Posterior vena cava (tissue), 2 donors: ENCODE results near the gene MTUS2. TPM values are rescaled to one million over a fixed set of nuclear protein-coding genes. Genes with fewer than 3 reads are reported as not detected.
A peak's percentile ranks its signal among the peaks of the same experiment; 100 is the strongest.

Experiments used
- DNase-seq: peaks from one replicate; pipeline ENCODE4 v3.0.0-alpha.2; 2020; ENCODE audit warnings: low spot score
- intact Hi-C, 2 donors: fragments of 100-400 bp; cut with DNase I; formaldehyde crosslinking; loops; one replicate each; pipeline versions ENCODE4 v1.14.1 to v1.14.2; 2022 to 2023
- long read RNA-seq, 2 donors: library from polyadenylated mRNA; unstranded; transcript quantifications; one replicate each; pipeline ENCODE4 v2.0.0, GENCODE V29; 2020 to 2021
- total RNA-seq, 2 donors: library from RNA; stranded (reverse); fragmentation: NEBNext Ultra II Directional; extraction: Animal tissue kit (Norgen Biotek cat#: 25700); gene quantifications; one replicate each; pipeline ENCODE4 v1.2.1, GENCODE V29; 2021
- donor health status: DM: yes; HTN: yes; CAD: no.
- donor health status: DM: yes; HTN: yes; CAD: no.

Gene MTUS2
- under 1 TPM; 0.69 to 0.71 TPM for total RNA-seq
- long read RNA-seq, donor 1, partial matches to known transcripts, result 0 of 1 reads
- long read RNA-seq, donor 1, other reads (novel, unspliced or antisense), result 0 of 1 reads
- long read RNA-seq, donor 2, transcript MTUS2-202 (9 exons, 1,793 nt), result major isoform, 6 of 7 reads
- long read RNA-seq, donor 2, partial matches to known transcripts, result 0 of 7 reads
- long read RNA-seq, donor 2, other reads (novel, unspliced or antisense), result 1 of 7 reads

DNA sequence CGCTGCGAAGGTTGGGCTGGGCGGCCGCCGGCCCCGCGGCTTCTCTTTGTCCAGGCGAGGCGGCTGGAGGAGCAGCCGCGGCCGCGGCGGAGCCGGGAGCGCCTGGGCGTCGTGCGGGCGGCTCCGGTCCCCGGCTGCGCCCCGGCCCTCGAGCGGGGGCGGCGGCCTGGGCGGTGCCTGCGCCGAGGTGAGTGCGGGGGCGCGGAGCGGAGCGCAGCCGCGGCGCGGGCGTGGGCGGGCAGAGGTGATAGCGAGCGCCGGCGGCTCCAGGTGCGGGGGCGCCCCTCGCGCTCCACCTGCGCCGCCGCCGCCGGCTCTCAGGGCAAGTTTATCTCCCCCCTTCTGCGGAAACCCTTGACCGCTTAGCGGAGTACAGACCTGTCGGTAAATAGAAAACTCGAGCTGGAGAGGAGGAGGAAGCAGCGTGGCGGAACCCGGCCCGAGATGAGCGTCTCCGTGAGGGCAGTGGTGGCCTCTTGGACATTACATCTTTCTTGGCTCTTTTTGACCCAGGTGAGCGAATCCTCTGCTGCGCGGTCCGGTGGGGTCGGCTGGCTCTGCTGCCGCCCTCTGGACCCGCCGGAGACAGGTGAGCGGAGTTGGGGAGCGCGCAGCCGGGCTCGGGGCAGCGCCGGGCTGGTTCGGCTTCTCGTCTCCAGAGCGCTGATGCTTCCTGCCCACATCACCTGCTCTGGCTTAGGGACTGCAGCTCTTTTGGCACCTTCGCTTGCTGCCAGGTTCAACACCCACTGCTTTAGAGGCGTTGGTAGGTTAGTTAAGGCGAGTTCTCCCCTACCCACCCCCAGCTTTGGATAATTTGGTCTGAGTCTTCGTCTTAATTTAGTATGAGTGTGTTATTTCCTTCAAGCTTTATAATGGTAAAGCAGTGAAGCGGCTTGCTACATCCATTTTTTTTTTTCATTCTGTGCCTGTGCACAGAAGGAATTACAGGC, at the start of gene MTUS2:
Gene MTUS2 (plus strand): TSS at position 241 of the 953 bp plus-strand sequence.
- intact Hi-C loops, result no loop called here
- DNase-seq, result no peak

DNA sequence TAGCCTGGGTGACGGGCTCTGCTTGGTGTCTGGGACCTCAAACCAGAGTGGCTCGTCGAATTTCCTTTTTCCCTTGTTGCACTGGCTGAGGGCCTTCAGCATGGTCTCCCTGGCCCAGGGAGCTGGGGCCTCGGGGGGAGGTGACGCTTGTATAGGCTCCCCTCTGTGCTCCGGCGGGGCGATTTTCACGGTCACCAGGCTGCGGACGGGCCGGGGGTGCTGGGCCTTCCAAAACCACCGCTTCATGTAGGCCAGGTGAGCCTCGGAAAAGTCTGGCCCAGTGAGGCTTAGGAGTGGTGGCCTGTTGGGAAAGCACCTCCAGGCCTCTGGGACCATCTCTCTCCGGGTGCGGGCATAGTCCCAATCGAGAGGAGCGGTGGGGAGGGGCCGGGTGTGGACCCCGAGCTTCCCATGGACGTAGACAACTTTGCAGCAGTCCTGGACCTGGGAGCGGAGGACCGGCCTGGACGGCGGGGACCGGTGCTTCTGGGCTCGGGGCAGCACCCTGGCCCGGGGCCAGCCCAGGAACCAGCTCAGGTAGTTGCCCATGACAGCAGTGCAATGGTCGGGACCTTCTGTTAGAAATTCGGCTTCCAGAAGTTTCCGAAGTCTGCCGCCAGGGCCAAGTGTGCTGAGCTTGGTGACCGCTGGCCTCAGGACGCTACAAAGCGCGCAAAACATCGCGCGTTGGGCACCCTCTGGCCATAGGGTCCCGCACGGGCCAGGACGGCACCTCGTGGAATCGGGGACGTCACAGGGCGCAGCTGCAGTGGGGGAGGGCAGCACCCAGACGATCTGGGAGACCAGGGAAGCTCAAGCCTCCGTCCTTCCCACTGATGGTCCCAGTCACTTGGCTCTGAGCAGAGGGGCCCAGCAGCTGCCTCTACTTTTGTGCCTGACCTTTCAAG, 41.6 kb upstream of the MTUS2 start:
- intact Hi-C loops, result no loop called here
- DNase-seq, result peak; percentile 81

DNA sequence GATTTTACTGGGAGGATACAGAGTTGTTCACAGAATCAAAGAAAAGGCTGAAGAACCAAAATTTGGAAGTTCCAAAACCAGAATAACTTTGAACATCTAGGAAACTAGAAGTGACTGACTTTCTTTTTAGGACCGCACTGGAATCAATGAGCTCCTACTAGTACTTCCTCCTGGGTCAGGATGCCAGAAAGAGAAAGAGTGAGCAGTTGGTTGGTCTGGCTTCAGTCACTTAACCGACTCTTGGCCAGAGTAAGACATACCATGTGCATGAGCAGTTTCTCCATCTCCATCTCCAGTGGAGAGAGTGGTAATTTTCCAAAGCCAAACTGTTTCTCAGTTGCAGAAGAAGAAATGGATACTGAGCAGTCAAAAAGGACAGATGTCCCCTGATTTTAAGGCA, 27.1 kb upstream of the MTUS2 start:
- intact Hi-C loops, result no loop called here
- no peak for DNase-seq

DNA sequence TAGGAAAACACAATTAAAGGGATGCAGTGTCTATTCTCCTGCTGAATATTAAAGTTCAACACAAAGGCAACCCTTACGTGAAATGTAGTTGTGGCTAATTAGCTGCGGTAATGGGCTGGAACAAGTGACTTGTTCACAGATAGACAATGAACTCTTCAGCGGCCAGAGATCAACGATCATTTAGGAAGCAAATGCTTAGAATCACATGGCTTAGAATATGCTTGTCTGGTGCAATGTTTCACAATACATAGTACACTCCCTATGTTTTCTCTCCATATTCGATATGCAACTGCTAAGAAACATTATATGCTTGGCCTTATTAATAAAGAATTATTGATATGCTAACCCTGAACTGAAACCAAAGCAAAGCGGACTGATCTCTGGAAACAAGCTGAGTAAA, 25.7 kb upstream of the MTUS2 start:
- DNase-seq, result no peak
- intact Hi-C loops, result no loop called here

DNA sequence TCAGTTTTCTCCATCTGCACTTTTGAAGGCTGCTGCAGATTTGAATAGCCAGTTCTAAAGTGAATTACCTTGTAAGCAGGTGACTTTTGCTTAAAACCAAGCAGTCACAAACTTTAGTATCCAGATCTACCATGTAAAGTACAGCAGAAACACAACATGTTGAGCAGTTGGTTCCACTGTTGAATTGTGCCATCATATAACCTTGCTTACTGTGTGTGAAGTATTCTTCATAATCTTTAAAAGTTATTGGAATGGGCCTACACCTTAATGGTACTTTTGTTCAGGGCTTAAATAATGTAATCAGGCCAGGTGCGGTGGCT, 23.2 kb upstream of the MTUS2 start:
- DNase-seq, result no peak
- intact Hi-C loops, result no loop called here

DNA sequence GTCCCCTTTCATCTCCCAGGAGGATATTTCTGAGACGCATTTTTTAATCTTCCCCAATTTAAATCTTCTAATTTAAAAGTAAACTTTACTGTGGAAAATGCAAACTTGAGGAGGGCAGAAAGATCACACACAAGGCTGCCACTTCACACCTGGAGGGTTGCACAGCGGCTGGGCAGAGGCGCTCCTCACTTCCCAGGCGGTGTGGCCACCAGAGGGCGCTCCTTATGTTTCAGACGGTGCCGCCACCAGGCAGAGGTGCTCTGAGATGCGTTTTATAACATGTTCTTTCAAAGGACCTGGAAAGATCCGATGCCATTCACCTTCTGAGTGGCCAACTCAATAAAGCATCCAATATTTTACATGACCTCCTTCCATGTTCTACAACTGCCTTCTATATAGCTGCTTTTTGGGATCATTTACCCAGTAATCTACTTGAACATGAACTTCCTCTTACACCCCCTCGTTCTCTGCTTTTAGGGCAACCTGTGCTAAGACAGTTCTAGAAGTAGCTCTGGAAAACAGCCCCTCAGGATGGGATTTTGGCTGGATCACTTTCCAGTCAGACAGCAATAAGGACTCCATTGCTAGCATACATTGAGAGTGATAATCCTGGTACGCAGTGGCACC, 14.8 kb upstream of the MTUS2 start:
- intact Hi-C loops, result no loop called here
- no peak for DNase-seq

DNA sequence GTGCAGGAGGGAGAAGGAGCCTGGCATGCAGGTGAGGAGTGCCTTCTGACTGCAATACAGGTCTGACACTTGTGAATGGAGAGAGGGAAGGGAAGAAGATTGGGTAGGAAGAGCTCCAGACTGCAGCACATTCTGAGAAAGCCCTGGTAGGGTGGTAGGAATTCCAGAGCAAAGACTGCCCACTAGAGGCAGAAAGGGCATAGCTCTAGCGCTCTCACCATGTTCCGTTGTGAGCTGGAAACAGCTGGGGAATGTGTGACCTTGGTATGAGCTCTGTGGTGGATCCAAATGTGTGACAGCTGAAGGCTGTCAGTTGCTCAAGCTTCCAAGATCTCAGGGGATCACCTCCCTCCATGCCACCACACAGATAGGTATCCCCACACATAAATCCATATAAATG, 2.9 kb upstream of the MTUS2 start:
- intact Hi-C loops, result no loop called here
- DNase-seq, result no peak

DNA sequence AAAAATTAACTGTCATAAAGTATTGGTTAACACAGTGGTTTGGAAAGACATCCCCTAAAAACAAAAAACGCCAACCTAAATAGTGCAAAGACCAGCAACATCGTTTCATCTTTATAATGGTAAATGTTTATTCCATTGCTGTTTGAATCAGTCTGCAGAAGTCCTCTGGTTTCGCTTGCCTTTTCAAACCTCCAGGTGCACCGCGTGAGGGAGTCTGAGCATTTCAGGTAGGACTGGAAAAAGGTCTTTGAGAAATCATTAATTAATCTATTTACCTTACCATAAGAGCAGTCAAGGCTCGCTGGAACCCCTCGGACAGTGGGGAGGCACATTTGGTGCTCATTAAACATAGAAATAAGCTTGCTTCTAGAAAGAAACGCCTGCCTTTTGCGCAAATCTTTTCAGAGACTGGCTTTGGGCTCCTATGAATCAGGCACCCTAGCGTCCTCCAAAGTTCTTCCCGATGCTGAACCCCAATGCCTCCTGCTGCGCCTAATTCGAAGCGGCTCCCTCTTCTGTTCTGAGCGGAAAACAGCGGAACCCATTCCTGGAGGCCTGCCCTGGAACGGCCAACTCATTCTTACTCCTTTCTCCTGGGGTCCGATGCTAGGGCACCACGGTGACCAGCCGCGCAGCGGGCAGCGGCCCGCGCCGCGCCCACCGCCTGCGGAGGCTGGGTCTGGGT, 951 bp upstream of the MTUS2 start:
- intact Hi-C loops, result no loop called here
- DNase-seq, result no peak

DNA sequence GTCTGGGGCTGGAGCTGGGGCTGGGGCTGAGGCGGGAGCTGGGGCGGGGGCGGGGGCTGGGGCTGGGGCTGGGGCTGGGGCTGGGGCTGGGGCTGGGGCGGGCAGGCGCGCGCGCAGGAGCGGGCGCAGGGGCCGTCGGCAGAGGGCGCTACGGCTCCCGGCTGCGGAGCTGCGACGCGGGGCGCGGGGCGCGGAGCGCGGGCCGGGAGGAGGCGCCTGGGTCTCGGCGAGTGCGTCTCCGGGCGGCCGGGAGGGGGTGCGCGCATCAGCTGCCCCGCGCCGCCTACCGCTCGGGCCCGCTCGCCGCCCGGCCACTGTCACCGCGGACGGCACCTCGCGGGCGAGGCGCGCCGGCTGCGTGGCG, 422 bp upstream of the MTUS2 start:
- DNase-seq, result no peak
- intact Hi-C loops, result no loop called here

DNA sequence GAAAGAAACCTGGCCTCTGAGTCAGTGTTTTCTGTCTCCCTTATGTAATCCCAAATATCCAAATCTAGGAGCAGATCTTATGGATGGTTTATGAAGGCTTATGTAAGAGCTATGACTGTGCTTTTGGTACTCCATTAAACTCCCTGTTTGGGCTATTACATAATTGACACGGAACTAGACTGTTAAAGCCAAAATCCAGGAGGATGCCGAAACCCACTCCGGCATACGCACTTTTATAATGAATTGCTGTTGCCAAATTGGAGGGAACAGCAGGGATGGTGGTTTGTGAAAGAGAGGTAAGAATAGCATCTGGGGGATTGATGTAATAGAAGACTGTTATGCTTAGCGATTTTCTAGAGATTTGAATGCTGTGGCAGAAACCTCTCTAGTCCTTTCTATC, 2.0 kb downstream of the MTUS2 start:
- intact Hi-C loops, result no loop called here
- no peak for DNase-seq

DNA sequence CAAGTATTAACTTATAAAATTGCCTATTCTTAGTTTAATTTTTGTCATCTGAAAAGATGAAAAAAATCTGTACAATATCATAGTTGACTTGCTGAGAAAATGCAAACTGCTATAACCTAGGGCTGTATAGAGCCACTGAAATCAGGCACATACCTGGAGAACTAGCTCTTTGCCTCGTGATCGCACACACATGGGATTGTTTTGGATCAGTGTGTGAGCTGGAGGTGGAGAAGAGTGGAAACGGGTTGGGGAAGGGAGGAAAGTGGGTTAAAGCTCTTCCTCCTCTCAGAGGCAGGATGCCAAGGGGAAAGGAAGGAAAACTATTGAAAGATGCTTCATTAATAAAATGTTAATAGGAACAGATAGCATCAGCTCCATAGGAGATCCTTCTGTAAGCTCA, 2.7 kb downstream of the MTUS2 start:
- no peak for DNase-seq
- intact Hi-C loops, result no loop called here

DNA sequence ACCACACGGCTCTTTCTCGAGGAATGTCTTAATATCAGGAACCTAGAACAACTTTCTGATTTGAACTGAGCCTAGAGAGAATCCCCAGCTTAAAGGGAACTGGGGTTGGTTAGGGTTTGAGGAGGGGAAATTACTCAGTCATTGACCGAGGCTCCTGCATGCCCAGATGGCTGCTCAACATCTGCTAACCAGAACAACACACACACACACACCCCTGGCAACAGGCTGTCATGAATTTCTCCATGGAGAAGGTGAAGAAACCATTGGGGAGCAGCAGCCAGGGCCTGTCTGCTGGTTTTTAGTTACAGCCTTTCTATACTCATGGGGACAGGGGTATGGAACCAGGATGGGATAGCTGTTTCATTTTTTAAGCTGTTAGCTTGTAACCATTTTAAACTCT, 5.2 kb downstream of the MTUS2 start:
- intact Hi-C loops, result no loop called here
- DNase-seq, result no peak

DNA sequence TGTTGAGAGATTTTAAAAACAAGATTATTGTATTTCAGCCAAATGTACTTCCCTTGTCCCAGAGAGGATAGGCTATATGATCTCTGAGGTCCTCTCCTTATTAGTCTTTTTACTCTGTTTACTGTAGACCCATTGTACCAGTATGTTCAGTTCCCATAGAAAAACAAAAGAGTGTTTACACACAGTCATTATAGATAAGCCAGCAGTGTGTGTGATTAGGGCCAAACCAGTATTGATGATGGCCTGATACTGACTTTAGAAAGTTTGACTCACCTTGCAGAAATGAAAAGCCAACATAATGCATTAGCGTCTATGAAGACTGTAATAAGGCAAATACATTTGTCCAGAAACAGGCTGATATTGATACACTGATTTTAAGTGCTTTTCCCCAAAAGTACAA, 6.2 kb downstream of the MTUS2 start:
- intact Hi-C loops, result no loop called here
- no peak for DNase-seq

DNA sequence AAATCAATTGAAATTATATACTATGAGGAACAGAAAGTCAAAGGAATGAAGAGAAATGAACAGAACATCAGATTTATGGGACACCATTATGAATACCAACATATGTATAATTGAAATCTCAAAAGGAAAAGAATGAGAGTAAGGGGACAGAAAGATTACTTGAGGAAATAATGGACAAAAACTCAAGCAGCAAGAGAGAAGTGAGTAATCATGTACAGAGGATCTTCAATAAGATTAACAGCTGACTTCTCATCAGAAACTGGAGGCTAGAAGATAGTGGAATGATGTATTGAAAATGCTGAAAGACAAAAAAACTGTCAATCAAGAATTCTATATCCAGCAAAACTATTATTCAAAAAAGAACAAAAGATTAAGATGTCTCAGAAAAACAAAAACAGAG, 10.4 kb downstream of the MTUS2 start:
- intact Hi-C loops, result no loop called here
- no peak for DNase-seq

DNA sequence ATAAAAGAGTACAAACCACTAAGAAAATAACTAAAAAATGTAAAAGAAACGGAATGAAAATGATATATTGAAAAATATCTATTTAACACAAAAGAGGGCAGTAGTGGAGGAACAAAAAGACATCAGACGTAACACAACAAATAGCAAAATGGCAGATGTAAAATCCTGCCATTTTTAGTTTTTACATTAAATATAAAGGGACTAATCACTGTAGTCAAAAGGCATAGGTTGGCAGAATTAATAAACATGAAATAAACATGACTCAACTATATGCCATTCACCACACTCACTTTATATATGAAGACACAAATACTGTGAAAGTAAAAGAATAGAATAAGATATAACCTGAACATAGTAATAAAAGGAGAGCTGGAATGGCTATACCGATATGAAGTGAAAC, 11.0 kb downstream of the MTUS2 start:
- intact Hi-C loops, result no loop called here

DNA sequence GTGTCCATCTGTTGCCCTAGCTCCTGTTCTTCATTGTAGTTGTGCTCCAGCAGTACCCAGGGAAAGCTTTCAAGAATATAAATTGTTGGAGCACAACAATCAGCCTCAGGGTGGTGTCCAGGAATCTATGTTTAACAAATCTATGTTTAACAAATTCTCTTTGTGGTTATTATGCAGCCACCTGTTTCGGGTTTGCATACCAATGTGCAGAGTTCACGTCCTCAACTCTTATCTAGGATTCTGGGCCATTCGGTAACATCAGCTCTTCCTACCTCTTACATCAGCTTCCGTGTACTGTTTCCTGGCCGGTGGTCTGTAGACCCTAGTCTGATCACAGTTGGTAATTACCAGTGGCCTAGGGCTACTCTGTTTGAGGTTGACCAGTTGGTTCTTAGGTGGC, 17.0 kb downstream of the MTUS2 start:
- intact Hi-C loops, result no loop called here
- DNase-seq, result no peak

More for the DNA sequence above, 11.0 kb downstream of the MTUS2 start:
- no peak for DNase-seq

DNA sequence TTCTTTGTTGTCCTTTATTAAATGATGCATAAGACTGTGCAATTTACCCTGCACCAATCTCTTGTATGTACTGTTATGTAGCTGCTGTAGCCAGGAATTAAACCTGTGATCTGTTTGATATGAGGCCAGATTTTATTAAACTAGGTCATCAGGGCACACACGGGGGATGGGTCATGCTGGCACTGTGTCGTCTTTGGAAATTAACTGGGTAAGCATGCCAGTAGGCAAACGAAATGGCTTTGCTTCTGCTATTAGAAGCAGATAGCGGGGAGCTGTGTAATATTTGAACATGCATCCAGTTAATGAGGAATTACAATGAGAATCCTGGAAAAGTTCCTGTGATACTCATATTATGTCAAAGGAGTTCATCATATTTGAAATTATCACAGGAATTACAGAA, 23.5 kb downstream of the MTUS2 start:
- DNase-seq, result no peak
- intact Hi-C loops, result no loop called here

DNA sequence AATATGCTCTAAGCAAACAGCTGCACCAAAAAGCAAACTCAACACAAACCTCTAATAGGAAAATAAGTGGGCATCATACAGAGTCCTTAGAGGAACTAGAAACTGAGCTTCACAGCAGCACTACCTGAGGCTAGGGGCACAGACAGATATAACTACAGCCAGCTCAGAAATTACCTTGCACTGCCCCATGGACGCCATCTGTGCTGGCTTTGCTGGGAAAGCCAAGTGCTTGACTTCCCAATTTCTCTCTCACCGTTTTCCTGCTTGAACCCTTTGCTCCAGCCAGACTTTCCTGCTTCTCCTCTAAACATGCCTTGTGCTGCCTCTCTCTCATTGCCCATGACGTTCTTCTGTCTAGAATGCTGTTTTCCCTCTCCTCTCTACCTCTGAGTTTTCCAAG, 29.3 kb downstream of the MTUS2 start:
- intact Hi-C loops, result no loop called here
- DNase-seq, result no peak

DNA sequence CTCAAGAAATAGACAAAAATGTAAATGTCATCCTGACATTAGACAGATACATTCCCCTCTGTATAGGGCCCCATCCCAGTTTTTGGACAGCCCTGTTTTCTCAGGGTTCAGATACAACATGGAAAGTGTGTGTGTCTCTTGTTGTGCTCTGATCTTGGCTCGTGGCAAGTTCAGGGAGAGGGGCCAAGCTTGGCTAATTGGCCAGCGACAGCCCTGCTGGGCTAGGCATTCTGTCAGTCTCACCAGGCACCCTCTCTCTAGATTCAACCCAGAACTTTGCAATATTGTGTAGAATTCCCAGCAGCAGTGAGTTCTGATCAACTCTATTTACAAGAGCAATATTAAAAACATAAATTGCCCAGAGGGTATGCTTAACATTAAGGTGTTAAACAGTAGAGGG, 30.1 kb downstream of the MTUS2 start:
- DNase-seq, result no peak
- intact Hi-C loops, result no loop called here
